ENCODE results near the gene C2orf74. TPM values are rescaled to one million over a fixed set of nuclear protein-coding genes. Genes with fewer than 3 reads are reported as not detected.

Gene C2orf74
- total RNA-seq, 1 experiment from 2014 or later = 8.0 TPM

DNA sequence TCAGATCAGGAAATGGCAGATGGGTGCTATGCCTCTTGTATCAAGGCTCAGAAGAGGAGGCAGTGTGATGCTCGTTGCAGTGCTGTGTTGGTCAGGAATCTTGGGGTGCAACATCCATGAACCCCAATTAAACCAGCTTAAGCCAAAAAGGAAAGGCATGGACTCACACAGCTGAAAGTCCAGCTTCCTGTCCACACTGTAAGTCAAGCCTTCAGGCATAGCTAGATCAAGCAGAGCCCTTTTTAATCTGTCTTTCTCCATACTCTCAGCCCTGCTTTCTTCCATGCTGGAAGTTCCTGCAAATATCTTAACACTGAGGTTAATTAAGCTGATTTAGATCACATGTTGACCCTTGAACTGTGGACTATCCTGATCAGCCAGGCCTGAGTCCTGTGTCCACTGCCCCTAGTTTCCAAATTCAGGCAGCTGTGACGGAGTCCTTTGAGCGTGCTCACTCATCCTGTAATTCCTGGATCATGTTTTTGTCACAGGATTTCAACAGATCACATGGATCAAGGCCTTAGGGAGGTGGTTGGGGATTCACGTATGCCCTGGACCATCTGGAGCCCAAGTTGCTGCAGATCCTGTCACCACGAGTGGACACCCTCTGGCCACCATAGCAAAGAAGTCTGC lies 4.5 kb upstream of the C2orf74 start:
- H3K36me3 Mint-ChIP-seq (ENCODE audit: insufficient read depth in 1 of 3, low read depth in 3 of 3) = peaks cover 7 to 26% (median 14%) of the 10 kb centered on the region in 3 experiments; a peak in 5 of 7 replicates

More for the DNA sequence above, 4.5 kb upstream of the C2orf74 start:
- H4K5ac ChIP-seq (ENCODE audit: insufficient read length, low read depth, low read length) = no peak overlapping the region
- TF ChIP-seq, protein P1, sequence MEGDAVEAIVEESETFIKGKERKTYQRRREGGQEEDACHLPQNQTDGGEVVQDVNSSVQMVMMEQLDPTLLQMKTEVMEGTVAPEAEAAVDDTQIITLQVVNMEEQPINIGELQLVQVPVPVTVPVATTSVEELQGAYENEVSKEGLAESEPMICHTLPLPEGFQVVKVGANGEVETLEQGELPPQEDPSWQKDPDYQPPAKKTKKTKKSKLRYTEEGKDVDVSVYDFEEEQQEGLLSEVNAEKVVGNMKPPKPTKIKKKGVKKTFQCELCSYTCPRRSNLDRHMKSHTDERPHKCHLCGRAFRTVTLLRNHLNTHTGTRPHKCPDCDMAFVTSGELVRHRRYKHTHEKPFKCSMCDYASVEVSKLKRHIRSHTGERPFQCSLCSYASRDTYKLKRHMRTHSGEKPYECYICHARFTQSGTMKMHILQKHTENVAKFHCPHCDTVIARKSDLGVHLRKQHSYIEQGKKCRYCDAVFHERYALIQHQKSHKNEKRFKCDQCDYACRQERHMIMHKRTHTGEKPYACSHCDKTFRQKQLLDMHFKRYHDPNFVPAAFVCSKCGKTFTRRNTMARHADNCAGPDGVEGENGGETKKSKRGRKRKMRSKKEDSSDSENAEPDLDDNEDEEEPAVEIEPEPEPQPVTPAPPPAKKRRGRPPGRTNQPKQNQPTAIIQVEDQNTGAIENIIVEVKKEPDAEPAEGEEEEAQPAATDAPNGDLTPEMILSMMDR (conservative IDR thresholded peaks at IDR 0.05) = no peak
- H2AFZ ChIP-seq (ENCODE audit: low read length) = no peak overlapping the region
- H2AK5ac ChIP-seq (ENCODE audit: insufficient read length, low read length) = no peak overlapping the region
- H3K18ac ChIP-seq (ENCODE audit: insufficient read length, low read depth, low read length) = no peak overlapping the region
- no peak overlapping the region for H4K91ac ChIP-seq (ENCODE audit: insufficient read length, low read depth, low read length)
- Mint-ChIP-seq H3K4me3 (no peak overlapping the region), H3K4me1 (no peaks in the 10 kb centered on the region), H3K27ac (no peak overlapping the region; a peak in 3 of 7 replicates), H3K9me3 (peaks cover 0 to 1% of the 10 kb centered on the region in 2 experiments; a peak in 2 of 5 replicates), H3K27me3 (ENCODE audit: low read depth) (no peaks in the 10 kb centered on the region)
- H3K23ac ChIP-seq (ENCODE audit: insufficient read length, low read depth, low read length) = no peak overlapping the region
- H2BK15ac ChIP-seq (ENCODE audit: low read depth, low read length) = no peak overlapping the region
- no peak for DNase-seq
- no peak overlapping the region for H3K56ac ChIP-seq (ENCODE audit: insufficient read length, low read depth, low read length)
- no peak overlapping the region for H3K9ac ChIP-seq (ENCODE audit: extremely low read depth, insufficient read length, low read length)
- H3K23me2 ChIP-seq (ENCODE audit: insufficient read length, low read depth, low read length, poor library complexity, severe bottlenecking) = no peaks in the 10 kb centered on the region
- H3K4me1 ChIP-seq (ENCODE audit: insufficient read depth, low read length) = no peaks in the 10 kb centered on the region
- no peak overlapping the region for H2BK120ac ChIP-seq (ENCODE audit: low read depth, low read length, poor library complexity, severe bottlenecking)
- H2BK12ac ChIP-seq (ENCODE audit: insufficient read length, low read depth, low read length) = no peak overlapping the region
- H3K79me1 ChIP-seq (ENCODE audit: insufficient read depth, low read depth, low read length, poor library complexity, severe bottlenecking) = no peaks in the 10 kb centered on the region
- no peak overlapping the region for H3T11ph ChIP-seq (ENCODE audit: low read length)
- H4K8ac ChIP-seq (replicated peaks; ENCODE audit: insufficient read length, low read depth, low read length) = no peak overlapping the region
- no peak overlapping the region for H2BK5ac ChIP-seq (ENCODE audit: insufficient read length, low read length)
- H3K27me3 ChIP-seq (ENCODE audit: insufficient read depth, low read length) = no peaks in the 10 kb centered on the region
- H4K20me1 ChIP-seq (ENCODE audit: control insufficient read depth, insufficient read depth, insufficient read length) = no peaks in the 10 kb centered on the region
- no peak overlapping the region for H3K4me2 ChIP-seq (ENCODE audit: insufficient read depth, insufficient read length, low read length)
- H3K27ac ChIP-seq (ENCODE audit: insufficient read length, low read depth, low read length) = no peak overlapping the region
- H3K9me3 ChIP-seq (ENCODE audit: control insufficient read depth, low read depth, low read length) = no peaks in the 10 kb centered on the region
- no peak overlapping the region for H3K14ac ChIP-seq (ENCODE audit: insufficient read depth, low read length)
- H3K79me2 ChIP-seq (ENCODE audit: insufficient read depth, low read length) = no peaks in the 10 kb centered on the region
- no peak overlapping the region for H2BK20ac ChIP-seq (ENCODE audit: low read depth, low read length, poor library complexity, severe bottlenecking)
- no peak overlapping the region for H3K4ac ChIP-seq (ENCODE audit: low read depth, low read length)
- no CpG with 5 or more reads among the region's 5 CpGs for WGBS (ENCODE audit: extremely low coverage, insufficient read length, low lambda C conversion rate)

Data from H9 (cell line).